A549 (cell line): ENCODE data around the gene HMGB2.

Experiments
- ATOH8 ChIP-seq: fragments of 250-450 bp; sonication (Bioruptor Pico); IDR thresholded peaks from 2 replicates; pipeline ENCODE4 v1.5.0; 2020; ENCODE audit warnings: low read depth, mild to moderate bottlenecking, moderate library complexity
- CBX2 ChIP-seq: fragments of 200-600 bp; sonication (generic); IDR thresholded peaks from 2 replicates; pipeline ENCODE4 v1.6.1; 2016; ENCODE audit warnings: low read depth, mild to moderate bottlenecking, borderline replicate concordance
- CBX8 ChIP-seq: fragments of 200-600 bp; sonication (generic); IDR thresholded peaks from 2 replicates; pipeline ENCODE4 v1.6.1; 2016
- CHD2 ChIP-seq: fragments of 150-350 bp; IDR thresholded peaks from 2 replicates; pipeline ENCODE4 v1.6.1; 2014; ENCODE audit warnings: low read length; ENCODE audit not compliant: partially characterized antibody
- CHD4 ChIP-seq: fragments of 200-600 bp; sonication (generic); IDR thresholded peaks from 2 replicates; pipeline ENCODE4 v1.6.1; 2016; ENCODE audit warnings: antibody characterized with exemption, mild to moderate bottlenecking, borderline replicate concordance
- EP300 ChIP-seq, 2 experiments: fragments of >200 bp; sonication (Bioruptor Twin); formaldehyde crosslinking; IDR thresholded peaks; 2 replicates in 1 of 2; 3 replicates in 1 of 2; pipeline ENCODE4 v1.6.1; 2016 to 2017
- HES2 ChIP-seq: fragments of >200 bp; sonication (Bioruptor Twin); formaldehyde crosslinking; IDR thresholded peaks from 2 replicates; pipeline ENCODE4 v1.6.1; 2016
- JUN ChIP-seq, 2 experiments: fragments of >200 bp; sonication (Bioruptor Twin); formaldehyde crosslinking; IDR thresholded peaks; 2 replicates in 1 of 2; 3 replicates in 1 of 2; pipeline ENCODE4 v1.6.1; 2016 to 2017
- POLR2A ChIP-seq: IDR thresholded peaks from 2 replicates; pipeline ENCODE4 v1.6.1; 2012; ENCODE audit warnings: mild to moderate bottlenecking, low read length
- RARB ChIP-seq: fragments of 250-450 bp; sonication (Bioruptor Pico); IDR thresholded peaks from 2 replicates; pipeline ENCODE4 v1.8.0; 2021; ENCODE audit warnings: mild to moderate bottlenecking, moderate library complexity
- REST ChIP-seq: fragments of 200-600 bp; sonication (generic); IDR thresholded peaks from 2 replicates; pipeline ENCODE4 v1.6.1; 2016; ENCODE audit warnings: antibody characterized with exemption, mild to moderate bottlenecking, moderate library complexity
- SMC3 ChIP-seq: fragments of >200 bp; sonication (Bioruptor Twin); formaldehyde crosslinking; IDR thresholded peaks from 3 replicates; pipeline ENCODE4 v1.6.1; 2018; ENCODE audit warnings: inconsistent platforms
- TF ChIP-seq, protein P1 (sequence below): fragments of >200 bp; sonication (Bioruptor Twin); formaldehyde crosslinking; IDR thresholded peaks from 3 replicates; pipeline ENCODE4 v1.5.1; 2016
- TF ChIP-seq, protein P2 (sequence below): fragments of 450-650 bp; IDR thresholded peaks from 2 replicates; pipeline ENCODE4 v1.6.1; 2014; ENCODE audit warnings: antibody characterized with exemption

- TF ChIP-seq ATOH8 (CRISPR knock-in tag) (no peak), CHD2 (no peak), RARB (CRISPR knock-in tag) (no peak), CBX2 (no peak), CHD4 (no peak), EP300 (IDR thresholded peaks at IDR 0.05) (no peak), SMC3 (no peak), HES2 (no peak), POLR2A (no peak), JUN (IDR thresholded peaks at IDR 0.05) (no peak), REST (no peak), CBX8 (no peak)
- TF ChIP-seq, protein P1, sequence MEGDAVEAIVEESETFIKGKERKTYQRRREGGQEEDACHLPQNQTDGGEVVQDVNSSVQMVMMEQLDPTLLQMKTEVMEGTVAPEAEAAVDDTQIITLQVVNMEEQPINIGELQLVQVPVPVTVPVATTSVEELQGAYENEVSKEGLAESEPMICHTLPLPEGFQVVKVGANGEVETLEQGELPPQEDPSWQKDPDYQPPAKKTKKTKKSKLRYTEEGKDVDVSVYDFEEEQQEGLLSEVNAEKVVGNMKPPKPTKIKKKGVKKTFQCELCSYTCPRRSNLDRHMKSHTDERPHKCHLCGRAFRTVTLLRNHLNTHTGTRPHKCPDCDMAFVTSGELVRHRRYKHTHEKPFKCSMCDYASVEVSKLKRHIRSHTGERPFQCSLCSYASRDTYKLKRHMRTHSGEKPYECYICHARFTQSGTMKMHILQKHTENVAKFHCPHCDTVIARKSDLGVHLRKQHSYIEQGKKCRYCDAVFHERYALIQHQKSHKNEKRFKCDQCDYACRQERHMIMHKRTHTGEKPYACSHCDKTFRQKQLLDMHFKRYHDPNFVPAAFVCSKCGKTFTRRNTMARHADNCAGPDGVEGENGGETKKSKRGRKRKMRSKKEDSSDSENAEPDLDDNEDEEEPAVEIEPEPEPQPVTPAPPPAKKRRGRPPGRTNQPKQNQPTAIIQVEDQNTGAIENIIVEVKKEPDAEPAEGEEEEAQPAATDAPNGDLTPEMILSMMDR, result no peak
- TF ChIP-seq, protein P2, sequence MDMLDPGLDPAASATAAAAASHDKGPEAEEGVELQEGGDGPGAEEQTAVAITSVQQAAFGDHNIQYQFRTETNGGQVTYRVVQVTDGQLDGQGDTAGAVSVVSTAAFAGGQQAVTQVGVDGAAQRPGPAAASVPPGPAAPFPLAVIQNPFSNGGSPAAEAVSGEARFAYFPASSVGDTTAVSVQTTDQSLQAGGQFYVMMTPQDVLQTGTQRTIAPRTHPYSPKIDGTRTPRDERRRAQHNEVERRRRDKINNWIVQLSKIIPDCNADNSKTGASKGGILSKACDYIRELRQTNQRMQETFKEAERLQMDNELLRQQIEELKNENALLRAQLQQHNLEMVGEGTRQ, result no peak
These were observed 487 bp downstream of the HMGB2 start for GRCh38 chr4:173333658-173334084.
